CD14-positive monocyte (primary cell): ENCODE data around the gene NCKAP1. TPM values are rescaled to one million over a fixed set of nuclear protein-coding genes. Genes with fewer than 3 reads are reported as not detected.

Experiments
- DNase-seq, 3 donors: peaks; one replicate each; pipeline ENCODE4 v3.0.0-alpha.2; 2011 to 2022
- H2AFZ ChIP-seq: 2 replicates; pipeline ENCODE4 v1.6.0; 2012; ENCODE audit warnings: mild to moderate bottlenecking, low read depth, low read length, inconsistent platforms; ENCODE audit not compliant: insufficient read depth, poor library complexity, severe bottlenecking
- H3K27ac ChIP-seq, 2 donors: 1 replicate in 1 of 2; 2 replicates in 1 of 2; pipeline ENCODE4 v1.5.1; 2012 to 2013; ENCODE audit warnings: low read length in 2 of 2, control low read depth in 1 of 2, inconsistent platforms in 1 of 2, low read depth in 1 of 2, mild to moderate bottlenecking in 1 of 2
- H3K27me3 ChIP-seq, 2 donors: one replicate each; pipeline versions ENCODE4 v1.6.0 to v1.6.1; 2011 to 2013; ENCODE audit warnings: low read length in 2 of 2; ENCODE audit not compliant: control insufficient read depth in 2 of 2, insufficient read depth in 2 of 2
- H3K36me3 ChIP-seq, 2 donors: replicated peaks in 1 of 2; 1 replicate in 1 of 2; 2 replicates in 1 of 2; pipeline versions ENCODE4 v1.5.1 to v1.6.1; 2012 to 2013; ENCODE audit warnings: low read length in 2 of 2, control low read depth in 1 of 2, inconsistent platforms in 1 of 2, mild to moderate bottlenecking in 1 of 2; ENCODE audit not compliant: insufficient read depth in 2 of 2, control insufficient read depth in 1 of 2
- H3K4me1 ChIP-seq, 2 donors: 1 replicate in 1 of 2; 2 replicates in 1 of 2; pipeline versions ENCODE4 v1.5.1 to v1.6.1; 2012 to 2013; ENCODE audit warnings: low read length in 2 of 2, control low read depth in 1 of 2, inconsistent platforms in 1 of 2, mild to moderate bottlenecking in 1 of 2, moderate library complexity in 1 of 2; ENCODE audit not compliant: insufficient read depth in 2 of 2, control insufficient read depth in 1 of 2
- H3K4me2 ChIP-seq: replicated peaks from 2 replicates; pipeline ENCODE3; 2012; ENCODE audit warnings: low read length, moderate library complexity, mild to moderate bottlenecking; ENCODE audit not compliant: poor library complexity, severe bottlenecking; ENCODE audit errors: extremely low read depth
- H3K4me3 ChIP-seq, 3 experiments: fragments of 200-600 bp in 1 of 3; sonication (generic) in 1 of 3; replicated peaks in 1 of 3; 1 replicate in 2 of 3; 2 replicates in 1 of 3; pipeline ENCODE4 v1.5.1; 2011 to 2013; ENCODE audit warnings: low read length in 3 of 3, mild to moderate bottlenecking in 3 of 3, control low read depth in 2 of 3, low read depth in 2 of 3, inconsistent platforms in 1 of 3, moderate library complexity in 1 of 3
- H3K79me2 ChIP-seq: 2 replicates; pipeline ENCODE4 v1.6.0; 2012; ENCODE audit warnings: mild to moderate bottlenecking, control low read depth, inconsistent platforms, low read length, moderate library complexity; ENCODE audit not compliant: insufficient read depth
- H3K9ac ChIP-seq: 2 replicates; pipeline ENCODE4 v1.6.0; 2017; ENCODE audit warnings: low read length, mild to moderate bottlenecking; ENCODE audit not compliant: insufficient read depth, poor library complexity, severe bottlenecking
- H3K9me3 ChIP-seq, 2 donors: replicated peaks in 1 of 2; 1 replicate in 1 of 2; 2 replicates in 1 of 2; pipeline versions ENCODE4 v1.5.1 to v1.6.1; 2012 to 2013; ENCODE audit warnings: low read length in 2 of 2, control low read depth in 1 of 2; ENCODE audit not compliant: control insufficient read depth in 1 of 2, insufficient read depth in 1 of 2
- H4K20me1 ChIP-seq: 2 replicates; pipeline ENCODE4 v1.6.0; 2012; ENCODE audit warnings: mild to moderate bottlenecking, low read length, control low read depth, moderate library complexity; ENCODE audit not compliant: insufficient read depth
- H3K27ac Mint-ChIP-seq, 7 donors: one replicate each; pipeline ENCODE4 v1.8.0; 2020; ENCODE audit warnings: mild to moderate bottlenecking in 7 of 7, mixed read lengths in 7 of 7, moderate library complexity in 6 of 7, inconsistent platforms in 2 of 7
- H3K27me3 Mint-ChIP-seq, 3 donors: one replicate each; pipeline ENCODE4 v1.8.0; 2021 to 2022; ENCODE audit warnings: low read depth in 3 of 3, mild to moderate bottlenecking in 3 of 3, mixed read lengths in 3 of 3, moderate library complexity in 3 of 3, inconsistent platforms in 1 of 3
- H3K36me3 Mint-ChIP-seq, 2 donors: one replicate each; pipeline ENCODE4 v1.8.0; 2020; ENCODE audit warnings: mixed read lengths in 2 of 2, inconsistent platforms in 1 of 2, mild to moderate bottlenecking in 1 of 2
- H3K4me1 Mint-ChIP-seq: one replicate; pipeline ENCODE4 v1.8.0; 2020; ENCODE audit warnings: mild to moderate bottlenecking, mixed read lengths
- H3K4me3 Mint-ChIP-seq, 2 donors: one replicate each; pipeline ENCODE4 v1.8.0; 2020; ENCODE audit warnings: mild to moderate bottlenecking in 2 of 2, mixed read lengths in 2 of 2, moderate library complexity in 1 of 2
- H3K9me3 Mint-ChIP-seq, 7 donors: one replicate each; pipeline ENCODE4 v1.8.0; 2020 to 2022; ENCODE audit warnings: mixed read lengths in 7 of 7, mild to moderate bottlenecking in 6 of 7, moderate library complexity in 6 of 7, inconsistent platforms in 2 of 7
- WGBS: methylation state at CpG from one replicate; pipeline ENCODE4 v1.1.5; 2013; ENCODE audit warnings: missing lambda C conversion rate; ENCODE audit not compliant: insufficient coverage; 5-methylcytosine and 5-hydroxymethylcytosine counted together
- intact Hi-C, 2 donors: fragments of 100-400 bp; cut with micrococcal nuclease; formaldehyde crosslinking; loops; one replicate each; pipeline versions ENCODE4 v1.15.0 to v1.15.1; 2023
- polyA plus RNA-seq, 3 donors: library from polyadenylated mRNA; depleted of rRNA in 1 of 3; unstranded in 2 of 3; stranded (reverse) in 1 of 3; fragments of 300-500 nt in 2 of 3; fragments of >200 nt in 1 of 3; fragmentation: Illumina TruSeq in 2 of 3; gene quantifications; 1 replicate in 2 of 3; 2 replicates in 1 of 3; pipeline ENCODE4 v1.2.3, GENCODE V29; 2012 to 2021
- TF ChIP-seq, protein P1 (sequence below): fragments of 200-600 bp; IDR thresholded peaks from one replicate; pipeline ENCODE4 v1.8.0; 2022; ENCODE audit warnings: antibody characterized with exemption, mild to moderate bottlenecking

NCKAP1 gene
- polyA plus RNA-seq, 3 donors: 0.01 TPM; not detected in 2

- no peak overlapping the region for H3K27ac Mint-ChIP-seq
- no peak overlapping the region for H3K4me2 ChIP-seq
These were observed 131.8 kb downstream of the NCKAP1 start for GRCh38 chr2:182906454-182906853.

GRCh38 chr2:182904844-182905243, 133.4 kb downstream of the NCKAP1 start:
- no peak overlapping the region for H3K27ac Mint-ChIP-seq
- Histone ChIP-seq H3K36me3 (no peaks in the 10 kb centered on the region), H3K9me3 (peaks cover 0 to 2% of the 10 kb centered on the region in 2 donors), H3K27ac (no peak overlapping the region), H3K4me1 (no peaks in the 10 kb centered on the region), H3K79me2 (no peaks in the 10 kb centered on the region), H4K20me1 (no peaks in the 10 kb centered on the region), H3K9ac (no peak overlapping the region), H3K27me3 (no peaks in the 10 kb centered on the region), H2AFZ (no peak overlapping the region), H3K4me3 (no peak overlapping the region), H3K4me2 (no peak overlapping the region)
- no peaks in the 10 kb centered on the region for H3K36me3 Mint-ChIP-seq
- DNase-seq: no peak
- WGBS: no CpG with 5 or more reads among the region's 1 CpG
- TF ChIP-seq, protein P1, sequence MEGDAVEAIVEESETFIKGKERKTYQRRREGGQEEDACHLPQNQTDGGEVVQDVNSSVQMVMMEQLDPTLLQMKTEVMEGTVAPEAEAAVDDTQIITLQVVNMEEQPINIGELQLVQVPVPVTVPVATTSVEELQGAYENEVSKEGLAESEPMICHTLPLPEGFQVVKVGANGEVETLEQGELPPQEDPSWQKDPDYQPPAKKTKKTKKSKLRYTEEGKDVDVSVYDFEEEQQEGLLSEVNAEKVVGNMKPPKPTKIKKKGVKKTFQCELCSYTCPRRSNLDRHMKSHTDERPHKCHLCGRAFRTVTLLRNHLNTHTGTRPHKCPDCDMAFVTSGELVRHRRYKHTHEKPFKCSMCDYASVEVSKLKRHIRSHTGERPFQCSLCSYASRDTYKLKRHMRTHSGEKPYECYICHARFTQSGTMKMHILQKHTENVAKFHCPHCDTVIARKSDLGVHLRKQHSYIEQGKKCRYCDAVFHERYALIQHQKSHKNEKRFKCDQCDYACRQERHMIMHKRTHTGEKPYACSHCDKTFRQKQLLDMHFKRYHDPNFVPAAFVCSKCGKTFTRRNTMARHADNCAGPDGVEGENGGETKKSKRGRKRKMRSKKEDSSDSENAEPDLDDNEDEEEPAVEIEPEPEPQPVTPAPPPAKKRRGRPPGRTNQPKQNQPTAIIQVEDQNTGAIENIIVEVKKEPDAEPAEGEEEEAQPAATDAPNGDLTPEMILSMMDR: no peak
- H3K27me3 Mint-ChIP-seq: peaks cover 0 to 3% (median 0%) of the 10 kb centered on the region in 3 donors
- intact Hi-C loops: no loop called here
- H3K4me1 Mint-ChIP-seq: no peaks in the 10 kb centered on the region
- peaks cover 0 to 11% (median 3%) of the 10 kb centered on the region in 7 donors for H3K9me3 Mint-ChIP-seq
- H3K4me3 Mint-ChIP-seq: no peak overlapping the region

More at GRCh38 chr2:182906454-182906853, 131.8 kb downstream of the NCKAP1 start:
- TF ChIP-seq, protein P1: no peak
- H3K27me3 Mint-ChIP-seq: peaks cover 0 to under 1% (median 0%) of the 10 kb centered on the region in 3 donors
- Histone ChIP-seq H3K27me3 (no peaks in the 10 kb centered on the region), H3K27ac (no peak overlapping the region), H3K9ac (no peak overlapping the region), H3K79me2 (no peaks in the 10 kb centered on the region), H3K9me3 (peaks cover 0 to 2% of the 10 kb centered on the region in 2 donors), H3K4me3 (no peak overlapping the region), H3K36me3 (no peaks in the 10 kb centered on the region), H2AFZ (no peak overlapping the region), H4K20me1 (no peaks in the 10 kb centered on the region), H3K4me1 (no peaks in the 10 kb centered on the region)
- H3K4me1 Mint-ChIP-seq: no peaks in the 10 kb centered on the region
- H3K9me3 Mint-ChIP-seq: peaks cover 0 to 7% (median 2%) of the 10 kb centered on the region in 7 donors
- H3K4me3 Mint-ChIP-seq: no peak overlapping the region
- intact Hi-C loops: no loop called here
- no peak for DNase-seq
- H3K36me3 Mint-ChIP-seq: no peaks in the 10 kb centered on the region
